ENCODE results near the gene PRDX2. TPM values are rescaled to one million over a fixed set of nuclear protein-coding genes. Genes with fewer than 3 reads are reported as not detected.

The PRDX2 gene
- polyA plus RNA-seq, 2 donors, result 157 to 323 TPM

- no peaks in the 10 kb centered on the region for H3K9me3 ChIP-seq (ENCODE audit: control insufficient read depth in 2 of 2, insufficient read depth in 1 of 2, low read depth in 1 of 2, low read length in 1 of 2)
- H3K27ac ChIP-seq (ENCODE audit: low read depth in 2 of 2, low read length in 1 of 2), result peak overlapping the region; percentile 100
- peaks cover 0 to 4% of the 10 kb centered on the region in 2 donors for H3K36me3 ChIP-seq (ENCODE audit: control insufficient read depth in 2 of 2, insufficient read depth in 2 of 2, low read length in 1 of 2)
- H3K4me3 ChIP-seq (ENCODE audit: low read depth in 1 of 2, low read length in 2 of 2), result peak overlapping the region; percentile 9 to 21
- peaks cover 3 to 30% of the 10 kb centered on the region in 2 donors for H3K4me1 ChIP-seq (ENCODE audit: control insufficient read depth in 2 of 2, insufficient read depth in 2 of 2, low read length in 1 of 2)
- H3K27me3 ChIP-seq (ENCODE audit: control insufficient read depth in 1 of 2, insufficient read depth in 2 of 2, low read length in 2 of 2), result no peaks in the 10 kb centered on the region
- 24 to 28% methylated on average over 4 of the region's 4 CpGs for WGBS, 2 donors
Measured at GRCh38 chr19:12788042-12788681, 13.4 kb downstream of the PRDX2 start.

GRCh38 chr19:12787458-12787857 lies 14.1 kb downstream of the PRDX2 start:
- Histone ChIP-seq H3K36me3 (ENCODE audit: control insufficient read depth in 2 of 2, insufficient read depth in 2 of 2, low read length in 1 of 2) (peaks cover 0 to 1% of the 10 kb centered on the region in 2 donors), H3K4me3 (ENCODE audit: low read depth in 1 of 2, low read length in 2 of 2) (no peak overlapping the region), H3K27ac (ENCODE audit: low read depth in 2 of 2, low read length in 1 of 2) (peak overlapping the region; percentile 92 to 99), H3K4me1 (ENCODE audit: control insufficient read depth in 2 of 2, insufficient read depth in 2 of 2, low read length in 1 of 2) (peaks cover 7 to 30% of the 10 kb centered on the region in 2 donors), H3K27me3 (ENCODE audit: control insufficient read depth in 1 of 2, insufficient read depth in 2 of 2, low read length in 2 of 2) (no peaks in the 10 kb centered on the region), H3K9me3 (ENCODE audit: control insufficient read depth in 2 of 2, insufficient read depth in 1 of 2, low read depth in 1 of 2, low read length in 1 of 2) (no peaks in the 10 kb centered on the region)
- 70 to 74% methylated on average over 10 of the region's 10 CpGs for WGBS, 2 donors

GRCh38 chr19:12786952-12787351 lies 14.6 kb downstream of the PRDX2 start:
- Histone ChIP-seq H3K9me3 (ENCODE audit: control insufficient read depth in 2 of 2, insufficient read depth in 1 of 2, low read depth in 1 of 2, low read length in 1 of 2) (no peaks in the 10 kb centered on the region), H3K27ac (ENCODE audit: low read depth in 2 of 2, low read length in 1 of 2) (peak overlapping the region; percentile 92 to 99), H3K27me3 (ENCODE audit: control insufficient read depth in 1 of 2, insufficient read depth in 2 of 2, low read length in 2 of 2) (no peaks in the 10 kb centered on the region), H3K36me3 (ENCODE audit: control insufficient read depth in 2 of 2, insufficient read depth in 2 of 2, low read length in 1 of 2) (no peaks in the 10 kb centered on the region), H3K4me3 (ENCODE audit: low read depth in 1 of 2, low read length in 2 of 2) (no peak overlapping the region), H3K4me1 (ENCODE audit: control insufficient read depth in 2 of 2, insufficient read depth in 2 of 2, low read length in 1 of 2) (peaks cover 7 to 30% of the 10 kb centered on the region in 2 donors)
- 77 to 78% methylated on average over 3 of the region's 3 CpGs for WGBS, 2 donors

- Histone ChIP-seq H3K27ac (ENCODE audit: low read depth in 2 of 2, low read length in 1 of 2) (peak overlapping the region; percentile 92 to 99), H3K36me3 (ENCODE audit: control insufficient read depth in 2 of 2, insufficient read depth in 2 of 2, low read length in 1 of 2) (no peaks in the 10 kb centered on the region), H3K27me3 (ENCODE audit: control insufficient read depth in 1 of 2, insufficient read depth in 2 of 2, low read length in 2 of 2) (no peaks in the 10 kb centered on the region), H3K9me3 (ENCODE audit: control insufficient read depth in 2 of 2, insufficient read depth in 1 of 2, low read depth in 1 of 2, low read length in 1 of 2) (no peaks in the 10 kb centered on the region), H3K4me1 (ENCODE audit: control insufficient read depth in 2 of 2, insufficient read depth in 2 of 2, low read length in 1 of 2) (peaks cover 7 to 30% of the 10 kb centered on the region in 2 donors), H3K4me3 (ENCODE audit: low read depth in 1 of 2, low read length in 2 of 2) (peak overlapping the region in 1 of 2 donors; percentile 19)
- 29 to 30% methylated on average over 18 of the region's 18 CpGs for WGBS, 2 donors
Measured at GRCh38 chr19:12786141-12786870, 15.3 kb downstream of the PRDX2 start.

- WGBS, 2 donors, result 51 to 61% methylated on average over 4 of the region's 4 CpGs
- peak overlapping the region; percentile 4 to 28 for H3K4me3 ChIP-seq (ENCODE audit: low read depth in 1 of 2, low read length in 2 of 2)
- H3K27ac ChIP-seq (ENCODE audit: low read depth in 2 of 2, low read length in 1 of 2), result peak overlapping the region; percentile 92 to 99
- no peaks in the 10 kb centered on the region for H3K36me3 ChIP-seq (ENCODE audit: control insufficient read depth in 2 of 2, insufficient read depth in 2 of 2, low read length in 1 of 2)
- no peaks in the 10 kb centered on the region for H3K27me3 ChIP-seq (ENCODE audit: control insufficient read depth in 1 of 2, insufficient read depth in 2 of 2, low read length in 2 of 2)
- H3K4me1 ChIP-seq (ENCODE audit: control insufficient read depth in 2 of 2, insufficient read depth in 2 of 2, low read length in 1 of 2), result peaks cover 7 to 30% of the 10 kb centered on the region in 2 donors
- H3K9me3 ChIP-seq (ENCODE audit: control insufficient read depth in 2 of 2, insufficient read depth in 1 of 2, low read depth in 1 of 2, low read length in 1 of 2), result no peaks in the 10 kb centered on the region
Measured at GRCh38 chr19:12785431-12786031, 16.1 kb downstream of the PRDX2 start.

- 37 to 39% methylated on average over 5 of the region's 5 CpGs for WGBS, 2 donors
- Histone ChIP-seq H3K27ac (ENCODE audit: low read depth in 2 of 2, low read length in 1 of 2) (peak overlapping the region; percentile 92 to 99), H3K4me1 (ENCODE audit: control insufficient read depth in 2 of 2, insufficient read depth in 2 of 2, low read length in 1 of 2) (peaks cover 7 to 30% of the 10 kb centered on the region in 2 donors), H3K27me3 (ENCODE audit: control insufficient read depth in 1 of 2, insufficient read depth in 2 of 2, low read length in 2 of 2) (no peaks in the 10 kb centered on the region), H3K36me3 (ENCODE audit: control insufficient read depth in 2 of 2, insufficient read depth in 2 of 2, low read length in 1 of 2) (no peaks in the 10 kb centered on the region), H3K9me3 (ENCODE audit: control insufficient read depth in 2 of 2, insufficient read depth in 1 of 2, low read depth in 1 of 2, low read length in 1 of 2) (no peaks in the 10 kb centered on the region), H3K4me3 (ENCODE audit: low read depth in 1 of 2, low read length in 2 of 2) (peak overlapping the region; percentile 4 to 11)
Measured at GRCh38 chr19:12784871-12785430, 16.6 kb downstream of the PRDX2 start.

- peak overlapping the region; percentile 92 to 99 for H3K27ac ChIP-seq (ENCODE audit: low read depth in 2 of 2, low read length in 1 of 2)
- no peaks in the 10 kb centered on the region for H3K9me3 ChIP-seq (ENCODE audit: control insufficient read depth in 2 of 2, insufficient read depth in 1 of 2, low read depth in 1 of 2, low read length in 1 of 2)
- H3K36me3 ChIP-seq (ENCODE audit: control insufficient read depth in 2 of 2, insufficient read depth in 2 of 2, low read length in 1 of 2), result no peaks in the 10 kb centered on the region
- WGBS, 2 donors, result 39 to 48% methylated on average over 10 of the region's 10 CpGs
- no peaks in the 10 kb centered on the region for H3K27me3 ChIP-seq (ENCODE audit: control insufficient read depth in 1 of 2, insufficient read depth in 2 of 2, low read length in 2 of 2)
- H3K4me3 ChIP-seq (ENCODE audit: low read depth in 1 of 2, low read length in 2 of 2), result peak overlapping the region; percentile 13 to 26
- peaks cover 7 to 31% of the 10 kb centered on the region in 2 donors for H3K4me1 ChIP-seq (ENCODE audit: control insufficient read depth in 2 of 2, insufficient read depth in 2 of 2, low read length in 1 of 2)
Measured at GRCh38 chr19:12784394-12784870, 17.2 kb downstream of the PRDX2 start.

- H3K27me3 ChIP-seq (ENCODE audit: control insufficient read depth in 1 of 2, insufficient read depth in 2 of 2, low read length in 2 of 2), result no peaks in the 10 kb centered on the region
- H3K27ac ChIP-seq (ENCODE audit: low read depth in 2 of 2, low read length in 1 of 2), result peak overlapping the region; percentile 92 to 99
- no peaks in the 10 kb centered on the region for H3K36me3 ChIP-seq (ENCODE audit: control insufficient read depth in 2 of 2, insufficient read depth in 2 of 2, low read length in 1 of 2)
- peak overlapping the region; percentile 13 to 26 for H3K4me3 ChIP-seq (ENCODE audit: low read depth in 1 of 2, low read length in 2 of 2)
- WGBS, 2 donors, result 11 to 18% methylated on average over 16 to 19 of the region's 19 CpGs
- H3K9me3 ChIP-seq (ENCODE audit: control insufficient read depth in 2 of 2, insufficient read depth in 1 of 2, low read depth in 1 of 2, low read length in 1 of 2), result no peaks in the 10 kb centered on the region
- H3K4me1 ChIP-seq (ENCODE audit: control insufficient read depth in 2 of 2, insufficient read depth in 2 of 2, low read length in 1 of 2), result peaks cover 7 to 36% of the 10 kb centered on the region in 2 donors
Measured at GRCh38 chr19:12783849-12784393, 17.7 kb downstream of the PRDX2 start.

- H3K36me3 ChIP-seq (ENCODE audit: control insufficient read depth in 2 of 2, insufficient read depth in 2 of 2, low read length in 1 of 2), result no peaks in the 10 kb centered on the region
- peak overlapping the region; percentile 92 to 99 for H3K27ac ChIP-seq (ENCODE audit: low read depth in 2 of 2, low read length in 1 of 2)
- H3K9me3 ChIP-seq (ENCODE audit: control insufficient read depth in 2 of 2, insufficient read depth in 1 of 2, low read depth in 1 of 2, low read length in 1 of 2), result no peaks in the 10 kb centered on the region
- peak overlapping the region; percentile 46 to 57 for H3K4me3 ChIP-seq (ENCODE audit: low read depth in 1 of 2, low read length in 2 of 2)
- peaks cover 7 to 35% of the 10 kb centered on the region in 2 donors for H3K4me1 ChIP-seq (ENCODE audit: control insufficient read depth in 2 of 2, insufficient read depth in 2 of 2, low read length in 1 of 2)
- no peaks in the 10 kb centered on the region for H3K27me3 ChIP-seq (ENCODE audit: control insufficient read depth in 1 of 2, insufficient read depth in 2 of 2, low read length in 2 of 2)
- 6 to 11% methylated on average over 15 to 16 of the region's 16 CpGs for WGBS, 2 donors
Measured at GRCh38 chr19:12783291-12783848, 18.2 kb downstream of the PRDX2 start.
